HepG2 (cell line): ENCODE results near the gene SYT9. TPM values are rescaled to one million over a fixed set of nuclear protein-coding genes. Genes with fewer than 3 reads are reported as not detected.

Experiments
- ATAC-seq: fragments of 200-7000 bp; cut with Tn5 transposase; 3 replicates; pipeline ENCODE4 v1.9.1; 2020; ENCODE audit warnings: mild to moderate bottlenecking, moderate library complexity
- BruUV-seq: library from RNA; stranded (reverse); fragments of 400-500 nt; replicated peaks from 2 replicates; lab custom pipeline; 2021; lab: Mats Ljungman, UMichigan
- CTCF ChIA-PET: fragments of 300-600 bp; formaldehyde crosslinking; extraction: SDS; loops from one replicate; lab custom pipeline; 2021; ENCODE audit warnings: low total read pairs, inconsistent platforms, low intra/inter-chr PET ratio; lab: Yijun Ruan, JAX
- POLR2A ChIA-PET: fragments of 350-600 bp; sonication (Branson Sonifier 250); formaldehyde crosslinking; loops from one replicate; lab custom pipeline; 2020; ENCODE audit warnings: antibody characterized with exemption, inconsistent platforms; lab: Yijun Ruan, JAX
- DNase-seq: peaks from one replicate; pipeline ENCODE4 v3.0.0-alpha.2; 2015; ENCODE audit warnings: low spot score
- FAIRE-seq: peaks from 3 replicates; lab custom pipeline; 2011; peaks lifted over from hg19 to GRCh38; lab: Jason Lieb, UNC
- H2AFZ ChIP-seq: one replicate; pipeline ENCODE4 v1.6.1; 2011; ENCODE audit warnings: low read length, inconsistent platforms
- H3K27ac ChIP-seq: fragments of 300-600 bp; 3 replicates; pipeline ENCODE4 v1.8.0; 2011; ENCODE audit warnings: mixed run types, mild to moderate bottlenecking, mixed read lengths, low read length, inconsistent platforms; ENCODE audit not compliant: insufficient read depth; ENCODE audit errors: extremely low read length
- H3K27me3 ChIP-seq, 2 experiments: fragments of 200-600 bp in 1 of 2; 2 replicates in 1 of 2; 3 replicates in 1 of 2; pipeline versions ENCODE4 v1.6.0 to v1.8.0; 2011; ENCODE audit warnings: low read length in 2 of 2, mild to moderate bottlenecking in 2 of 2, moderate library complexity in 2 of 2, inconsistent platforms in 1 of 2; ENCODE audit not compliant: insufficient read depth in 2 of 2, control insufficient read depth in 1 of 2
- H3K36me3 ChIP-seq, 2 experiments: fragments of 200-600 bp in 1 of 2; replicated peaks in 1 of 2; 2 replicates in 1 of 2; 3 replicates in 1 of 2; pipeline versions ENCODE4 v1.5.1 to v1.8.0; 2011; ENCODE audit warnings: low read length in 2 of 2, inconsistent platforms in 1 of 2; ENCODE audit not compliant: insufficient read depth in 2 of 2, control insufficient read depth in 1 of 2
- H3K4me1 ChIP-seq: 2 replicates; pipeline ENCODE4 v1.5.1; 2012; ENCODE audit warnings: low read length, inconsistent platforms; ENCODE audit not compliant: insufficient read depth
- H3K4me2 ChIP-seq: 2 replicates; pipeline ENCODE4 v1.6.0; 2011; ENCODE audit warnings: low read depth, low read length, inconsistent platforms
- H3K4me3 ChIP-seq, 3 experiments: fragments of 200-600 bp in 1 of 3; sonication (generic), shearing (Covaris generic) in 1 of 3; replicated peaks in 1 of 3; 2 replicates each; pipeline ENCODE4 v1.5.1; 2011 to 2016; ENCODE audit warnings: low read length in 3 of 3, inconsistent platforms in 2 of 3, low read depth in 2 of 3, mild to moderate bottlenecking in 2 of 3, control low read depth in 1 of 3, mixed read lengths in 1 of 3; ENCODE audit not compliant: insufficient read depth in 1 of 3
- H3K79me2 ChIP-seq: one replicate; pipeline ENCODE4 v1.6.1; 2011; ENCODE audit warnings: low read length, inconsistent platforms; ENCODE audit not compliant: insufficient read depth
- H3K9ac ChIP-seq: 2 replicates; pipeline ENCODE4 v1.6.0; 2011; ENCODE audit warnings: mild to moderate bottlenecking, low read depth, low read length, inconsistent platforms; ENCODE audit not compliant: insufficient read depth
- H3K9me3 ChIP-seq: 2 replicates; pipeline ENCODE4 v1.5.1; 2012; ENCODE audit warnings: mild to moderate bottlenecking, low read length
- H4K20me1 ChIP-seq: 2 replicates; pipeline ENCODE4 v1.6.0; 2011; ENCODE audit warnings: inconsistent platforms, mild to moderate bottlenecking, low read length, moderate library complexity; ENCODE audit not compliant: insufficient read depth
- AHR ChIP-seq: IDR thresholded peaks from 2 replicates; pipeline ENCODE4 v1.6.1; 2018; ENCODE audit warnings: missing genetic modification reagents, missing compliant biosample characterization
- GPBP1L1 ChIP-seq: sonication (generic); formaldehyde crosslinking; IDR thresholded peaks from 2 replicates; pipeline ENCODE4 v1.5.0; 2020; ENCODE audit warnings: mild to moderate bottlenecking, missing genetic modification reagents
- RBAK ChIP-seq: sonication (generic); formaldehyde crosslinking; IDR thresholded peaks from 2 replicates; pipeline ENCODE4 v1.5.1; 2020; ENCODE audit warnings: mild to moderate bottlenecking, missing genetic modification reagents
- TBX3 ChIP-seq: fragments of 450-650 bp; IDR thresholded peaks from 2 replicates; pipeline ENCODE4 v1.6.1; 2017; ENCODE audit warnings: antibody characterized with exemption, mild to moderate bottlenecking, inconsistent platforms, borderline replicate concordance
- WGBS: methylation state at CpG from one replicate; pipeline ENCODE4 v1.1.6; 2017; ENCODE audit warnings: low lambda C conversion rate; 5-methylcytosine and 5-hydroxymethylcytosine counted together
- in situ Hi-C: cut with HindIII; loops from 2 replicates; pipeline ENCODE4 v1.10.0; 2017; ENCODE audit warnings: low pct_unique_long_range_greater_than_20kb; ENCODE audit not compliant: extremely low pct_ligation_motif_present
- intact Hi-C: fragments of 100-400 bp; cut with micrococcal nuclease; formaldehyde crosslinking; loops from one replicate; pipeline ENCODE4 v1.10.0; 2022; ENCODE audit not compliant: unreplicated experiment
- polyA plus RNA-seq, 8 experiments: library from polyadenylated mRNA; depleted of rRNA in 3 of 8; stranded (reverse) in 7 of 8; unstranded in 1 of 8; fragments of >200 nt; fragmentation: Illumina TruSeq in 4 of 8; extraction: Trizol in 4 of 8; gene quantifications; 2 replicates each; pipeline versions ENCODE4 v1.2.1 to v1.2.3, GENCODE V29; 2011 to 2016; ENCODE audit warnings: low read depth in 4 of 8, missing spikeins in 1 of 8, mixed read lengths in 1 of 8; ENCODE audit not compliant: insufficient read depth in 1 of 8
- total RNA-seq, 5 experiments: library from RNA; depleted of rRNA; stranded (reverse); fragments of >200 nt; fragmentation: Illumina TruSeq; extraction: Trizol; gene quantifications; 2 replicates each; pipeline ENCODE4 v1.2.3, GENCODE V29; 2016; ENCODE audit warnings: low read depth in 1 of 5
- TF ChIP-seq, protein P1 (sequence below), 2 experiments: IDR thresholded peaks; 2 replicates each; pipeline ENCODE4 v1.6.1; 2011 to 2012; ENCODE audit warnings: low read length in 2 of 2, borderline replicate concordance in 1 of 2, low read depth in 1 of 2, mild to moderate bottlenecking in 1 of 2, moderate library complexity in 1 of 2

SYT9 gene
- total and polyA plus RNA-seq, 2 of the 13 experiments (the other 11 are each of a cell fraction or from before 2014, with no cell fraction given) = not detected

- TF ChIP-seq, protein P1, sequence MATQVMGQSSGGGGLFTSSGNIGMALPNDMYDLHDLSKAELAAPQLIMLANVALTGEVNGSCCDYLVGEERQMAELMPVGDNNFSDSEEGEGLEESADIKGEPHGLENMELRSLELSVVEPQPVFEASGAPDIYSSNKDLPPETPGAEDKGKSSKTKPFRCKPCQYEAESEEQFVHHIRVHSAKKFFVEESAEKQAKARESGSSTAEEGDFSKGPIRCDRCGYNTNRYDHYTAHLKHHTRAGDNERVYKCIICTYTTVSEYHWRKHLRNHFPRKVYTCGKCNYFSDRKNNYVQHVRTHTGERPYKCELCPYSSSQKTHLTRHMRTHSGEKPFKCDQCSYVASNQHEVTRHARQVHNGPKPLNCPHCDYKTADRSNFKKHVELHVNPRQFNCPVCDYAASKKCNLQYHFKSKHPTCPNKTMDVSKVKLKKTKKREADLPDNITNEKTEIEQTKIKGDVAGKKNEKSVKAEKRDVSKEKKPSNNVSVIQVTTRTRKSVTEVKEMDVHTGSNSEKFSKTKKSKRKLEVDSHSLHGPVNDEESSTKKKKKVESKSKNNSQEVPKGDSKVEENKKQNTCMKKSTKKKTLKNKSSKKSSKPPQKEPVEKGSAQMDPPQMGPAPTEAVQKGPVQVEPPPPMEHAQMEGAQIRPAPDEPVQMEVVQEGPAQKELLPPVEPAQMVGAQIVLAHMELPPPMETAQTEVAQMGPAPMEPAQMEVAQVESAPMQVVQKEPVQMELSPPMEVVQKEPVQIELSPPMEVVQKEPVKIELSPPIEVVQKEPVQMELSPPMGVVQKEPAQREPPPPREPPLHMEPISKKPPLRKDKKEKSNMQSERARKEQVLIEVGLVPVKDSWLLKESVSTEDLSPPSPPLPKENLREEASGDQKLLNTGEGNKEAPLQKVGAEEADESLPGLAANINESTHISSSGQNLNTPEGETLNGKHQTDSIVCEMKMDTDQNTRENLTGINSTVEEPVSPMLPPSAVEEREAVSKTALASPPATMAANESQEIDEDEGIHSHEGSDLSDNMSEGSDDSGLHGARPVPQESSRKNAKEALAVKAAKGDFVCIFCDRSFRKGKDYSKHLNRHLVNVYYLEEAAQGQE (IDR thresholded peaks at IDR 0.05; ENCODE audit: borderline replicate concordance in 1 of 2, low read depth in 1 of 2, low read length in 2 of 2) = no peak
- TF ChIP-seq RBAK (CRISPR knock-in tag) = no peak
- TF ChIP-seq TBX3 = no peak
These were observed 246.5 kb downstream of the SYT9 start (continued) for GRCh38 chr11:7498193-7498592.

DNA sequence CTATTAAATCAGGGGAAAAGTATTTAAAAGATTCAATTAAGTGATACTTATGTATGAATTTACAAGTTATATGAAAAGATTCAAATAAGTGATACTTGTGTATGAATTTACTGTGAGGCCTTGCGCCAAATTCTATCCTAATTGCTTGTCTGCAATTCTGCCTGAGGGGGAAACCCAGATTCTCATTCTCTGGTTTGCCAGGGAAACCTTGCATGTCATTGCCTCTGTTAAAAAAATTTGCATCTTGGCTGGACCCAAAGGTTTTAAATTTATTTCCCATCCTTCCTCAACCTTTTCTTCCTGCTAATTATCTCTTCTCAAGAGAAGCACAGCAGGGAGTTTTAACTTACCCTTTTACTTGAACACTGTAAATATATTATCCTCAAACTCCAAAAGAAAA, 247.4 kb downstream of the SYT9 start:
- H3K36me3 ChIP-seq = no peaks in the 10 kb centered on the region
- BruUV-seq = no TSS peak
- H4K20me1 ChIP-seq = no peaks in the 10 kb centered on the region
- H3K9me3 ChIP-seq = no peaks in the 10 kb centered on the region
- ChIA-PET POLR2A (no interaction called here), CTCF (no interaction called here)
- WGBS = 69% methylated on average over 1 of the region's 1 CpG
- no peak overlapping the region for H3K4me2 ChIP-seq
- no peak overlapping the region for H3K27ac ChIP-seq
- H2AFZ ChIP-seq = no peak overlapping the region
- H3K27me3 ChIP-seq = no peaks in the 10 kb centered on the region; a peak in 1 of 5 replicates
- ATAC-seq (no peak), DNase-seq (no peak), FAIRE-seq (no peak)
- no peak overlapping the region for H3K9ac ChIP-seq
- no peaks in the 10 kb centered on the region for H3K79me2 ChIP-seq
- intact Hi-C loops = no loop called here
- peaks cover 10% of the 10 kb centered on the region for H3K4me1 ChIP-seq
- TF ChIP-seq GPBP1L1 (CRISPR knock-in tag) (no peak), AHR (CRISPR knock-in tag) (no peak)
- in situ Hi-C loops = no loop called here
- H3K4me3 ChIP-seq = no peak overlapping the region
